Transverse colon (tissue), 4 donors: Measurements from ENCODE around the gene LRRC9. TPM values are rescaled to one million over a fixed set of nuclear protein-coding genes. Genes with fewer than 3 reads are reported as not detected.

ENCODE experiments used
- DNase-seq: peaks from one replicate; pipeline ENCODE4 v3.0.0-alpha.2; 2019
- H3K27ac ChIP-seq, 4 donors: fragments of 200-600 bp; sonication (generic); 2 replicates each; pipeline ENCODE4 v1.5.1; 2016 to 2018; ENCODE audit warnings: inconsistent platforms in 4 of 4
- H3K27me3 ChIP-seq: fragments of 200-600 bp; sonication (generic); 2 replicates; pipeline ENCODE4 v1.5.1; 2017; ENCODE audit warnings: inconsistent platforms
- H3K36me3 ChIP-seq, 4 donors: fragments of 200-600 bp; sonication (generic); 2 replicates each; pipeline ENCODE4 v1.5.1; 2017 to 2019; ENCODE audit warnings: inconsistent platforms in 4 of 4
- H3K4me1 ChIP-seq, 4 donors: fragments of 200-600 bp; sonication (generic); 2 replicates each; pipeline ENCODE4 v1.5.1; 2017 to 2020; ENCODE audit warnings: inconsistent platforms in 4 of 4
- H3K4me3 ChIP-seq, 4 donors: fragments of 200-600 bp; sonication (generic); 1 replicate in 1 of 4; 2 replicates in 3 of 4; pipeline versions ENCODE4 v1.5.1 to v1.6.1; 2017 to 2019; ENCODE audit warnings: inconsistent platforms in 4 of 4
- H3K9me3 ChIP-seq, 2 donors: fragments of 200-600 bp; sonication (generic); 2 replicates each; pipeline ENCODE4 v1.5.1; 2017 to 2019; ENCODE audit warnings: inconsistent platforms in 2 of 2
- CTCF ChIP-seq, 5 experiments: fragments of 200-600 bp in 3 of 5; fragments of 450-650 bp in 2 of 5; sonication (generic) in 3 of 5; IDR thresholded peaks; 1 replicate in 2 of 5; 2 replicates in 3 of 5; pipeline ENCODE4 v1.5.1; 2016 to 2017; ENCODE audit warnings: antibody characterized with exemption in 5 of 5, inconsistent platforms in 3 of 5, mild to moderate bottlenecking in 2 of 5, moderate library complexity in 1 of 5
- EP300 ChIP-seq: sonication (generic); formaldehyde crosslinking; IDR thresholded peaks from one replicate; pipeline ENCODE4 v1.6.1; 2017; ENCODE audit warnings: antibody characterized with exemption, low read depth
- POLR2A ChIP-seq: fragments of 450-650 bp; IDR thresholded peaks from one replicate; pipeline ENCODE4 v1.6.1; 2016; ENCODE audit warnings: antibody characterized with exemption, mild to moderate bottlenecking, moderate library complexity
- POLR2AphosphoS5 ChIP-seq, 3 donors: sonication (generic); formaldehyde crosslinking; IDR thresholded peaks; one replicate each; pipeline ENCODE4 v1.6.1; 2016; ENCODE audit warnings: antibody characterized with exemption in 3 of 3
- WGBS, 2 donors: methylation state at CpG; one replicate each; pipeline ENCODE4 v1.1.5; 2018; ENCODE audit warnings: low coverage in 1 of 2; 5-methylcytosine and 5-hydroxymethylcytosine counted together
- in situ Hi-C, 4 donors: fragments of 200-750 bp; cut with MboI; loops; one replicate each; pipeline versions ENCODE4 v1.15.0 to v1.15.1; 2017; ENCODE audit warnings: low sequenced_read_pairs in 3 of 4, low pct_ligation_motif_present in 1 of 4, low pct_unique_long_range_greater_than_20kb in 1 of 4
- intact Hi-C: fragments of 100-400 bp; cut with DNase I; formaldehyde crosslinking; loops from one replicate; pipeline ENCODE4 v1.15.1; 2023; ENCODE audit warnings: low total_unique reads
- total RNA-seq, 4 donors: library from RNA; depleted of rRNA; stranded (reverse); fragments of >200 nt; gene quantifications; one replicate each; pipeline ENCODE4 v1.1.0, GENCODE V29; 2016

The LRRC9 gene
- total RNA-seq, 4 donors from 2014 or later: not detected

- no peaks in the 10 kb centered on the region for H3K4me1 ChIP-seq
- no peak overlapping the region for H3K27ac ChIP-seq
- in situ Hi-C loops (no loop called here), intact Hi-C loops (no loop called here)
- TF ChIP-seq POLR2A (no peak), CTCF (IDR thresholded peaks at IDR 0.05) (no peak), EP300 (no peak), POLR2AphosphoS5 (IDR thresholded peaks at IDR 0.05) (no peak)
- no peak for DNase-seq
- H3K27me3 ChIP-seq: no peaks in the 10 kb centered on the region
- no peaks in the 10 kb centered on the region for H3K36me3 ChIP-seq
- H3K4me3 ChIP-seq: no peak overlapping the region
- no peaks in the 10 kb centered on the region for H3K9me3 ChIP-seq
Observed at GRCh38 chr14:59981564-59981963, 61.6 kb downstream of the LRRC9 start.

GRCh38 chr14:59983048-59983447, 63.1 kb downstream of the LRRC9 start:
- intact Hi-C loops: no loop called here
- H3K27me3 ChIP-seq: no peaks in the 10 kb centered on the region
- H3K9me3 ChIP-seq: no peaks in the 10 kb centered on the region
- in situ Hi-C loops: no loop called here
- no peaks in the 10 kb centered on the region for H3K36me3 ChIP-seq
- no peak overlapping the region for H3K27ac ChIP-seq
- no peak for DNase-seq
- TF ChIP-seq POLR2A: no peak
- TF ChIP-seq EP300: no peak
- TF ChIP-seq CTCF (IDR thresholded peaks at IDR 0.05): no peak
- no peak for TF ChIP-seq POLR2AphosphoS5 (IDR thresholded peaks at IDR 0.05)
- H3K4me3 ChIP-seq: no peak overlapping the region
- H3K4me1 ChIP-seq: no peaks in the 10 kb centered on the region

DNA sequence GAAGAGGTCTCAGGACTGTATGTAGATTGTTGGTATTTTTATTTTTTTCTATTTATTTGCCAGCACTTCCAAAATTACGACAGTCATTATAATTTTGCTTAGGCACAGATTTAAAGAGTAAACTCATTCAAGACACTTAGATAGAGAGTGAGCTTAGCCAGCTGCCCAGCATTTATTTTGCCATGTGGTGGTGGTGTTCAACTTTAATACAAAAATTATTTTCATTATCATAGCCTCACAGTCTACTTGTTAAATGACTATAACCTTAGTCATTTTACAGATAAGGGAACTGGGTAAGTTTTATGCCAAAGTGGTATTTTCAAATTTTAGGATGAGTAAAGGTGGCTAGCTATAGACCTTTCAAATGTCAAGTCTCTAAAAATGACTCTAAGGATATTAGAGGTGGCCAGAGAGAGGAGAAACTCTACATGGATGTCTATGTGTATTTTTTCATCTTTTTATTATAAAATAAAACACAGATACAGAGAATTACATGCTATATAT, 66.7 kb downstream of the LRRC9 start:
- no peaks in the 10 kb centered on the region for H3K9me3 ChIP-seq
- no peak for DNase-seq
- intact Hi-C loops: no loop called here
- TF ChIP-seq POLR2AphosphoS5 (IDR thresholded peaks at IDR 0.05) (no peak), EP300 (no peak), CTCF (IDR thresholded peaks at IDR 0.05) (no peak), POLR2A (no peak)
- no peaks in the 10 kb centered on the region for H3K27me3 ChIP-seq
- in situ Hi-C loops: no loop called here
- H3K4me3 ChIP-seq: no peak overlapping the region
- no peaks in the 10 kb centered on the region for H3K36me3 ChIP-seq
- WGBS, 2 donors: 77 to 93% methylated on average over 1 of the region's 1 CpG
- no peaks in the 10 kb centered on the region for H3K4me1 ChIP-seq
- no peak overlapping the region for H3K27ac ChIP-seq

DNA sequence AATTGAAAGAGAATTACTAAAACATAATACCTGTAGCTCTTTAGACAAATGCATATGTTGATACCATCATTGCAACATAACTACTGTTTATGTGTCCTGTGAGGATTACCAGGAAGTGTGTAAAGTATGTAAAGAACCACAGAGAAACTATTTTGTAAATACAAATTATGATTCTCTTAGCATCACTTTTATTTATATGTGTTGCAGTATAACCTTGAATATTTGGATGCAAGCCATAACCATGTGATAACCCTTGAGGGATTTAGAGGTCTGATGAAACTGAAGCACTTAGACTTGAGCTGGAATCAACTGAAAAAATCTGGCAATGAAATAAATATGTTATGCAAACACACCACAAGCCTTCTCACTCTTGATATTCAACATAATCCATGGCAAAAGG, 77.5 kb downstream of the LRRC9 start:
- intact Hi-C loops: no loop called here
- H3K27ac ChIP-seq: no peak overlapping the region
- no peaks in the 10 kb centered on the region for H3K9me3 ChIP-seq
- in situ Hi-C loops: no loop called here
- DNase-seq: no peak
- no peak overlapping the region for H3K4me3 ChIP-seq
- TF ChIP-seq CTCF (IDR thresholded peaks at IDR 0.05): no peak
- no peak for TF ChIP-seq EP300
- no peak for TF ChIP-seq POLR2A
- TF ChIP-seq POLR2AphosphoS5 (IDR thresholded peaks at IDR 0.05): no peak
- no peaks in the 10 kb centered on the region for H3K36me3 ChIP-seq
- no peaks in the 10 kb centered on the region for H3K27me3 ChIP-seq
- no peaks in the 10 kb centered on the region for H3K4me1 ChIP-seq
